ENCODE measurements around the gene MRPS25. TPM values are rescaled to one million over a fixed set of nuclear protein-coding genes. Genes with fewer than 3 reads are reported as not detected.

The MRPS25 gene
- 9.7 and 14.2 TPM in 2 replicates for total RNA-seq

DNA sequence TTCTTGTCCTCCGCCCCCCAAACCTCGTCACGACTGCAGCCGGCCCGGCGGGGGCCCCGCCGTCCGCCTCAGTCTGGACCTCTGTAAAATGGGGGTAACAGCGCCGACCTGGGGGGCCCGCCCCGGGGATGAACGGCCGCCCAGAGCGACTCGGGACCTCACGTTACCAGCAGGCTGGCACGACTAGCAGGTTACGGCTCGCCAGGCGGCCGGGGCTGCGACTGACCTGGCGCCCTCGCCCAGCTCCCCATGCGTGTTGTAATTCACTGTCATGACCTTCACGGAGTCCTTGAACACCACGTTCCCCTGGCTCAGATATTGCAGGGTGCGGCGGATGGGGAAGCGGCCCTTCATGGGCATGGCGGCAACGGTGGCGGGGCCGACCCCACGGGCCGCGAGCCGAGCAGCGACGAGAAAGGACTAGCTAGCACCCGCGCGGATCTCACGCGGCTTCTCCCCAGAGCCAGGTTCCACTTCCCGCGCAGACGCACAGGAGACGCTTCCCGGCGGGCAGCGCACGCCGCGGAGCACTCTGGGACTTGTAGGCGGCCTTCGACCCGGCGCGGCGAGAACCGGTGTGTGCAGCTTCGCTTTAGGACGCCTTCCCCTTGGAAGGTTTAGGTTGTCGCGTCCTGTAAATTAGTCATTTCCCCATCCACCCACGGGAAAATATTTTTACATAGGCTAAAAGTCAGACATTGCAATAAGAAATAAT is at the start of gene MRPS25:
MRPS25 (minus strand) TSS at position 481 of the 715 bp plus-strand sequence; CDS start at position 360, 121 bp downstream.

DNA sequence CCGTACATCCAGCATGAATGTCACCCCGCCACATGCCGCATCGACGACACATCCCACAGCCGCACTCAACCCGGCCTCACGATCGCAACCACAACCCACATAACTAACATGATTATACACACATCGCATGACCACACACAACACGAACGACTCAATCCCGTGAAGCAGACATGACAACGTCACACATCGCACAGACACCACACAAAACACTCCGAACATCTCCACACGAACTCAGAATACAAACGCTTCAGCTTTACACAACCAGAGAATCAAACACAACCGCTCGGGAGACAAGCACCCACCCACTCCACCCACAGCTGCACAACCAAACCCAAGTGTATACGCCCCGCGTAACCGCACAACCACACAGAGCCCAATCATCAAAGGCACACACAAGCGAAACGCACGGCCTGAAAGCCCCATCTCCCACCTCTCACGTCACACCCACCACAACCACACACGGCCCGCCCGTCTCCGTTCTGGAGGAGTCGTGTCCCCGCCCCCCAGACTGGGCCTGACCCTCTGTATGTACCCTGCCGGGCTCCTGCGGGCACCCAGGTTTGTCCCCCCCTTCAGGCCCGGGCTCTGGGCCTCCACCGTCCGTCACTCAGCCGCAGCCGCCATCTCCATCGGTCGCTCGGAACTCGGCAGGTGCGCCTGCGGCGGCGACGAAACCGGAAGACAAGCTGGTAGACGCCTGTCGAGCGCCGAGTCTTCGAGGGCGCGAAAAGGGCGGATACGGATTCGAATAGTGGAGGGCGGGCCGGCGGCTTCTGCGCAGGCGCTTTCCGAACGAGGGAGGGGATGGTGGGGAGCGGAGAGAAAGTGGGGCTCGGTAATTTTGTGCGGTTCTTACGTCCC is 33.6 kb upstream of the MRPS25 start, which contains the start of gene RBSN:
RBSN (minus strand) TSS at position 646 of the 861 bp plus-strand sequence. CDS start 3,028 bp downstream, outside the sequence.

Other genes with a start within 250 kb of the MRPS25 start
- 11.7 and 19.5 TPM in 2 replicates for gene FGD5, start 246.4 kb downstream of the MRPS25 start, total RNA-seq
- gene NR2C2, start 117.7 kb downstream of the MRPS25 start, total RNA-seq: 37.1 and 39.7 TPM in 2 replicates
- 32.1 and 32.9 TPM in 2 replicates for gene RBSN, start 33.8 kb upstream of the MRPS25 start, total RNA-seq
- 45.2 and 46.9 TPM in 2 replicates for gene CAPN7, start 140.9 kb upstream of the MRPS25 start, total RNA-seq